Measurements from ENCODE around the gene RAPH1. TPM values are rescaled to one million over a fixed set of nuclear protein-coding genes. Genes with fewer than 3 reads are reported as not detected.

Gene RAPH1
- total and polyA plus RNA-seq, 2 donors: 2.4 to 4.4 TPM

DNA sequence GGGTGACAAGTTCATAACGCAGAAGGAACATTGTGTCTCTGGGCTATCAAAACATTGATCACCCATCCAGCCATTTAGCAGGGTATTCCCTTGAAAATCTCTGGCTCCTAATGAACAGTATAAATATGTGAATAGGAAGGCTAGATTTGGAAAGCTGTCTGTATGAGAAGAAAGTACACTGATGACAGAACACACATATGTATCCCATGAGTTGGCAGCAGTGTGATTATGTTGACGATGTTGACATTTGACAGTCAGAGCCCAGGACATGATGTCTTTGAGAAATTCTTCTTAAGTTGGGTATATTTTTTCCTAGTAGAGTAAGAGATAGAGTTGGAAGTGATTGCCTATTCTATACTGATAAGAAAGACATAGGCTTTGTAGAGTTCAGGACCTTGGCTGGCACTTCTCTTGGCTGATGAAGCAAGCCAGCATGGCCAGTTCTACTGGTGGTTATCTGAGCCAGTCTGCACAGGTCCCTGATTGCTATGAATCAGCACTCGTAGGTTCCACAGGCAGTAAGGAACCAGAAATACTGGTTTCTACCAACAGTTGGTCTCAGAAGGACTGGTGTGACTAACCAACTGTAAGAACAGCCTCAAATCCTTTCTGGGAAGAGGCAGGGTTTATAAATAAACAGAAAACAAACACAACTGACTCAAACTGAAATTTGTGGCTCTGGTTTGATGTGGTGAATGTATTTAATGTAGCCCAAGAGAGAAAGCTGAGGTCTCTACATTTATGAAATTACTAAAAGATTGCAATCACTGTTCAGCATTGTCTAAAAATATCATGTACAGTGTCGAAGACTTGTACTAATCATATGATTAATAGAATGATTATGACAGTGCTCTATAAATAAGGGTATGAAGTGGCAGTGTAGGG, 43.9 kb upstream of the RAPH1 start:
- 67% methylated on average over 4 of the region's 4 CpGs for WGBS
- H3K27ac ChIP-seq (ENCODE audit: low read depth in 1 of 2, low read length in 1 of 2): peak overlapping the region in 1 of 2 donors; percentile 27
- H3K4me1 ChIP-seq (ENCODE audit: control insufficient read depth in 2 of 2, insufficient read depth in 2 of 2, low read length in 2 of 2): peaks cover 3 to 7% of the 10 kb centered on the region in 2 donors
- peak in 2 of 9 donors; percentile 15 to 48 for DNase-seq (ENCODE audit: low read depth in 6 of 9, low spot score in 9 of 9)
- no peaks in the 10 kb centered on the region for H3K9me3 ChIP-seq (ENCODE audit: control insufficient read depth in 2 of 2, insufficient read depth in 1 of 2, low read length in 1 of 2)
- H3K27me3 ChIP-seq (ENCODE audit: control insufficient read depth in 2 of 2, insufficient read depth in 1 of 2, low read length in 1 of 2): no peaks in the 10 kb centered on the region
- H3K4me3 ChIP-seq (ENCODE audit: low read length in 2 of 2): no peak overlapping the region
- no peaks in the 10 kb centered on the region for H3K36me3 ChIP-seq (ENCODE audit: control insufficient read depth in 2 of 2, insufficient read depth in 2 of 2, low read length in 1 of 2)

DNA sequence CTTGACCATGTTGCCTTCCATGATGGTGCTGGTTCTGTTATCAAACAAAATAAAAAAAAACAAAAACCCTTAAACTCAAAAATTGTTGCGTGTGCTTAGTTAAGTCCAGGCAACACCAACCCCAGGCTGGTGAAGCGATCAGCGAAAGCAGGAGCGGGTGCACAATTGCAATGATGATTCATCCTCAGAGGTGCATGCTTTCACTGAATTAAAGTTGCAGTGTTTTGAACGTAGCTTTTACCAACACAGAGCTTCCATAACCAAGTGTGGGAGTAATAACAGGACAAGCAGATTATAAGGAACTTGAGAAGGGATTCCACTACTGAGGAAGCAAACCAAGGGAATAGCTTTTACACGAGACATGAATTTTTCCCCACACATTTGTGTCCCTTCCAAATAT, 39.7 kb upstream of the RAPH1 start:
- no peak overlapping the region for H3K27ac ChIP-seq (ENCODE audit: low read depth in 1 of 2, low read length in 1 of 2)
- H3K9me3 ChIP-seq (ENCODE audit: control insufficient read depth in 2 of 2, insufficient read depth in 1 of 2, low read length in 1 of 2): no peaks in the 10 kb centered on the region
- 96% methylated on average over 6 of the region's 6 CpGs for WGBS
- no peak for DNase-seq (ENCODE audit: low read depth in 6 of 9, low spot score in 9 of 9)
- H3K4me1 ChIP-seq (ENCODE audit: control insufficient read depth in 2 of 2, insufficient read depth in 2 of 2, low read length in 2 of 2): peaks cover 0 to 13% of the 10 kb centered on the region in 2 donors
- no peaks in the 10 kb centered on the region for H3K36me3 ChIP-seq (ENCODE audit: control insufficient read depth in 2 of 2, insufficient read depth in 2 of 2, low read length in 1 of 2)
- no peaks in the 10 kb centered on the region for H3K27me3 ChIP-seq (ENCODE audit: control insufficient read depth in 2 of 2, insufficient read depth in 1 of 2, low read length in 1 of 2)
- no peak overlapping the region for H3K4me3 ChIP-seq (ENCODE audit: low read length in 2 of 2)

- DNase-seq (ENCODE audit: low read depth in 6 of 9, low spot score in 9 of 9): no peak
- no peak overlapping the region for H3K27ac ChIP-seq (ENCODE audit: low read depth in 1 of 2, low read length in 1 of 2)
- H3K4me1 ChIP-seq (ENCODE audit: control insufficient read depth in 2 of 2, insufficient read depth in 2 of 2, low read length in 2 of 2): peaks cover 0 to 9% of the 10 kb centered on the region in 2 donors
- no peaks in the 10 kb centered on the region for H3K27me3 ChIP-seq (ENCODE audit: control insufficient read depth in 2 of 2, insufficient read depth in 1 of 2, low read length in 1 of 2)
- no peak overlapping the region for H3K4me3 ChIP-seq (ENCODE audit: low read length in 2 of 2)
- no peaks in the 10 kb centered on the region for H3K36me3 ChIP-seq (ENCODE audit: control insufficient read depth in 2 of 2, insufficient read depth in 2 of 2, low read length in 1 of 2)
- H3K9me3 ChIP-seq (ENCODE audit: control insufficient read depth in 2 of 2, insufficient read depth in 1 of 2, low read length in 1 of 2): no peaks in the 10 kb centered on the region
- WGBS: 98% methylated on average over 7 of the region's 7 CpGs
These were observed 37.2 kb upstream of the RAPH1 start for GRCh38 chr2:203572316-203572715.

GRCh38 chr2:203569677-203570316, 34.7 kb upstream of the RAPH1 start:
- peak in 3 of 9 donors; percentile 5 to 39 (median 13) for DNase-seq (ENCODE audit: low read depth in 6 of 9, low spot score in 9 of 9)
- 68% methylated on average over 8 of the region's 8 CpGs for WGBS
- H3K4me1 ChIP-seq (ENCODE audit: control insufficient read depth in 2 of 2, insufficient read depth in 2 of 2, low read length in 2 of 2): peaks cover 0 to 9% of the 10 kb centered on the region in 2 donors
- H3K36me3 ChIP-seq (ENCODE audit: control insufficient read depth in 2 of 2, insufficient read depth in 2 of 2, low read length in 1 of 2): no peaks in the 10 kb centered on the region
- no peak overlapping the region for H3K27ac ChIP-seq (ENCODE audit: low read depth in 1 of 2, low read length in 1 of 2)
- no peaks in the 10 kb centered on the region for H3K9me3 ChIP-seq (ENCODE audit: control insufficient read depth in 2 of 2, insufficient read depth in 1 of 2, low read length in 1 of 2)
- no peak overlapping the region for H3K4me3 ChIP-seq (ENCODE audit: low read length in 2 of 2)
- H3K27me3 ChIP-seq (ENCODE audit: control insufficient read depth in 2 of 2, insufficient read depth in 1 of 2, low read length in 1 of 2): no peaks in the 10 kb centered on the region

DNA sequence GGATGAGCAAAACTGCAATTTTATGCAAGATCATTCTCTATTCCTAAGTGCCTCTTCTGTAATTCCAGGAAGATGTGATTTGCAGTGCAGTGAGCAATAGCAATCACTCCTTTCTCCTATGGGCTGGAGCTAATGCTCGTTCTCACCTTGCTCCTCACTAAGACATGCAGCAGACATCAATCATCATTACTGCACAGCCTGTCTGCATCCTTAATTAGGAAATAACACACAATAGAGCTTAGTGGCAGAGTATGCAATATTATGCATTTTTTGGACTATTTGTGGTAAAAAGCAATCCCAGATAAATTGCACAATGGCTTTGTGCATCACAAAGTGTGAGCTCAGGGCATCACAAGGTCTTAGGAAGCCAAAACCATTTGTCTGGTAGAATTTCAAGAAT, 32.6 kb upstream of the RAPH1 start:
- Histone ChIP-seq H3K36me3 (ENCODE audit: control insufficient read depth in 2 of 2, insufficient read depth in 2 of 2, low read length in 1 of 2) (no peaks in the 10 kb centered on the region), H3K4me3 (ENCODE audit: low read length in 2 of 2) (no peak overlapping the region), H3K27ac (ENCODE audit: low read depth in 1 of 2, low read length in 1 of 2) (no peak overlapping the region), H3K4me1 (ENCODE audit: control insufficient read depth in 2 of 2, insufficient read depth in 2 of 2, low read length in 2 of 2) (peaks cover 0 to 9% of the 10 kb centered on the region in 2 donors), H3K27me3 (ENCODE audit: control insufficient read depth in 2 of 2, insufficient read depth in 1 of 2, low read length in 1 of 2) (no peaks in the 10 kb centered on the region), H3K9me3 (ENCODE audit: control insufficient read depth in 2 of 2, insufficient read depth in 1 of 2, low read length in 1 of 2) (no peaks in the 10 kb centered on the region)
- no peak for DNase-seq (ENCODE audit: low read depth in 6 of 9, low spot score in 9 of 9)
- 100% methylated on average over 1 of the region's 1 CpG for WGBS

- Histone ChIP-seq H3K4me1 (ENCODE audit: control insufficient read depth in 2 of 2, insufficient read depth in 2 of 2, low read length in 2 of 2) (peaks cover 0 to 9% of the 10 kb centered on the region in 2 donors), H3K36me3 (ENCODE audit: control insufficient read depth in 2 of 2, insufficient read depth in 2 of 2, low read length in 1 of 2) (no peaks in the 10 kb centered on the region), H3K4me3 (ENCODE audit: low read length in 2 of 2) (no peak overlapping the region), H3K27me3 (ENCODE audit: control insufficient read depth in 2 of 2, insufficient read depth in 1 of 2, low read length in 1 of 2) (no peaks in the 10 kb centered on the region), H3K9me3 (ENCODE audit: control insufficient read depth in 2 of 2, insufficient read depth in 1 of 2, low read length in 1 of 2) (no peaks in the 10 kb centered on the region), H3K27ac (ENCODE audit: low read depth in 1 of 2, low read length in 1 of 2) (no peak overlapping the region)
- WGBS: 99% methylated on average over 4 of the region's 4 CpGs
- no peak for DNase-seq (ENCODE audit: low read depth in 6 of 9, low spot score in 9 of 9)
These were observed 31.1 kb upstream of the RAPH1 start for GRCh38 chr2:203566161-203566560.

GRCh38 chr2:203565076-203565475, 30.0 kb upstream of the RAPH1 start:
- no peak for DNase-seq (ENCODE audit: low read depth in 6 of 9, low spot score in 9 of 9)
- no peak overlapping the region for H3K27ac ChIP-seq (ENCODE audit: low read depth in 1 of 2, low read length in 1 of 2)
- no peaks in the 10 kb centered on the region for H3K9me3 ChIP-seq (ENCODE audit: control insufficient read depth in 2 of 2, insufficient read depth in 1 of 2, low read length in 1 of 2)
- H3K4me3 ChIP-seq (ENCODE audit: low read length in 2 of 2): no peak overlapping the region
- H3K27me3 ChIP-seq (ENCODE audit: control insufficient read depth in 2 of 2, insufficient read depth in 1 of 2, low read length in 1 of 2): no peaks in the 10 kb centered on the region
- H3K4me1 ChIP-seq (ENCODE audit: control insufficient read depth in 2 of 2, insufficient read depth in 2 of 2, low read length in 2 of 2): peaks cover 0 to 6% of the 10 kb centered on the region in 2 donors
- H3K36me3 ChIP-seq (ENCODE audit: control insufficient read depth in 2 of 2, insufficient read depth in 2 of 2, low read length in 1 of 2): no peaks in the 10 kb centered on the region

DNA sequence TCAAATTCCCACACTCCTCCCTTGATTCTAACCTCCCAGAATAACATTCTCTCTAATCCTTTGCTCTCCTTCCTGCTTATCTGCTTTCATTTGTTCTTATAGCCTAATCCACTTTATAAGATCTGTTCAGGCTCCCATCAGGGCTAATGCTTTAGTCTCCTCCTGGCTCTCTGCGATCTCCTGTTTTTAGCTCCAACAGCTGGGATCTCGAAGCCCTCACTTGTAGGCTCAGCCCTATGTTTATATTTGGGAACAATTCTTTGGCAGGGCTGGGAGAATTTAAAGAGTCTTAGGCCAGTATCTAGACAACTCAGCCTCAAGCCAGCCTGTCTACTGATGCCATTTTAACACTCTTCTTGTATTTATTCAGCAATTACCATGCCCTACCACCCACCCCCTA, 27.2 kb upstream of the RAPH1 start:
- H3K27me3 ChIP-seq (ENCODE audit: control insufficient read depth in 2 of 2, insufficient read depth in 1 of 2, low read length in 1 of 2): no peaks in the 10 kb centered on the region
- H3K36me3 ChIP-seq (ENCODE audit: control insufficient read depth in 2 of 2, insufficient read depth in 2 of 2, low read length in 1 of 2): no peaks in the 10 kb centered on the region
- WGBS: 98% methylated on average over 2 of the region's 2 CpGs
- no peak overlapping the region for H3K27ac ChIP-seq (ENCODE audit: low read depth in 1 of 2, low read length in 1 of 2)
- no peaks in the 10 kb centered on the region for H3K9me3 ChIP-seq (ENCODE audit: control insufficient read depth in 2 of 2, insufficient read depth in 1 of 2, low read length in 1 of 2)
- no peaks in the 10 kb centered on the region for H3K4me1 ChIP-seq (ENCODE audit: control insufficient read depth in 2 of 2, insufficient read depth in 2 of 2, low read length in 2 of 2)
- no peak overlapping the region for H3K4me3 ChIP-seq (ENCODE audit: low read length in 2 of 2)
- DNase-seq (ENCODE audit: low read depth in 6 of 9, low spot score in 9 of 9): no peak

DNA sequence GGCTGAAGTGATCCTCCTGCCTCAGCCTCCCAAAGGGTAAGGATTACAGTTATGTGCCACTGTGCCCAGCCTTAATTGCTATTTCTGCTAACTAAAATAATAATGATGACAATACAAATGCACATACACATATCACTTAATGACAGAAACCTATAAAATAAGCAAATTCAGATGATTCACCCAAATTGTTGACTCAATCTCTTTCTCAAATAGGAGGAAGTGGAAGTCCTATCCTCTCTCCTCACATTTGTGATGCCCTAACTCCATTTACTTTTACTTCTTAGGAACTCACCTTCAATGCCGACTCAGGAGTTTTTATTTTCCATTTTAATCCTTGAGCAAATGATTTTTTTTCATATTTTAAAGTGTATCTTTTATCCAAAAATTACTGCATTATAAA, 24.5 kb upstream of the RAPH1 start:
- Histone ChIP-seq H3K9me3 (ENCODE audit: control insufficient read depth in 2 of 2, insufficient read depth in 1 of 2, low read length in 1 of 2) (no peaks in the 10 kb centered on the region), H3K4me1 (ENCODE audit: control insufficient read depth in 2 of 2, insufficient read depth in 2 of 2, low read length in 2 of 2) (no peaks in the 10 kb centered on the region), H3K27me3 (ENCODE audit: control insufficient read depth in 2 of 2, insufficient read depth in 1 of 2, low read length in 1 of 2) (no peaks in the 10 kb centered on the region), H3K27ac (ENCODE audit: low read depth in 1 of 2, low read length in 1 of 2) (no peak overlapping the region), H3K36me3 (ENCODE audit: control insufficient read depth in 2 of 2, insufficient read depth in 2 of 2, low read length in 1 of 2) (no peaks in the 10 kb centered on the region), H3K4me3 (ENCODE audit: low read length in 2 of 2) (no peak overlapping the region)
- 45% methylated on average over 1 of the region's 1 CpG for WGBS
- DNase-seq (ENCODE audit: low read depth in 6 of 9, low spot score in 9 of 9): no peak
